Measurements from ENCODE around the gene IFNAR2.
A peak's percentile ranks its signal among the peaks of the same experiment; 100 is the strongest.
"Not testable (repeated sequence)": the region's sequence is repeated elsewhere in the genome, so short reads cannot be mapped to it uniquely, and the experiment has no call there.

The IFNAR2 gene

DNA sequence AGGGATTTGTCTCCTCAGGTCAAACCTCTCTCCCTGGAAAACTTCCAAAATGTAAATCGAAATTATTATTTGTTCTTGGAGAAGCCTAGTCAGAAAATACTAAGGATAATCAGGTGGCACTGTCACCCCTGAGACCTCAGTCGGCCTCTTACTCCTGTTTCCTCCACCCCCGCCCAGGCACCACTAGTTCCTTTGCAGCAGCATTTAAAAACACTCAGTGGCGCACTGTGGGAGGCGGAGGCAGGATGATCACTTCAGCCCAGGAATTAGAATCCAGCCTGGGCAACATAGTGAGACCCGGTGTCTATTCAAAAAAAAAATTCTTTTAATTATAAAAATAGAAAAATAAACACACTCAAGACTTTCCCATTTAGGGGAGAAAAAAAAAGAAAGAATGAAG, 18.0 kb upstream of the IFNAR2 start:
- H3K4me3 ChIP-seq (ENCODE audit: low read depth, low read length): no peak overlapping the region
- TF ChIP-seq, protein P1, sequence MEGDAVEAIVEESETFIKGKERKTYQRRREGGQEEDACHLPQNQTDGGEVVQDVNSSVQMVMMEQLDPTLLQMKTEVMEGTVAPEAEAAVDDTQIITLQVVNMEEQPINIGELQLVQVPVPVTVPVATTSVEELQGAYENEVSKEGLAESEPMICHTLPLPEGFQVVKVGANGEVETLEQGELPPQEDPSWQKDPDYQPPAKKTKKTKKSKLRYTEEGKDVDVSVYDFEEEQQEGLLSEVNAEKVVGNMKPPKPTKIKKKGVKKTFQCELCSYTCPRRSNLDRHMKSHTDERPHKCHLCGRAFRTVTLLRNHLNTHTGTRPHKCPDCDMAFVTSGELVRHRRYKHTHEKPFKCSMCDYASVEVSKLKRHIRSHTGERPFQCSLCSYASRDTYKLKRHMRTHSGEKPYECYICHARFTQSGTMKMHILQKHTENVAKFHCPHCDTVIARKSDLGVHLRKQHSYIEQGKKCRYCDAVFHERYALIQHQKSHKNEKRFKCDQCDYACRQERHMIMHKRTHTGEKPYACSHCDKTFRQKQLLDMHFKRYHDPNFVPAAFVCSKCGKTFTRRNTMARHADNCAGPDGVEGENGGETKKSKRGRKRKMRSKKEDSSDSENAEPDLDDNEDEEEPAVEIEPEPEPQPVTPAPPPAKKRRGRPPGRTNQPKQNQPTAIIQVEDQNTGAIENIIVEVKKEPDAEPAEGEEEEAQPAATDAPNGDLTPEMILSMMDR (IDR thresholded peaks at IDR 0.05; ENCODE audit: low read depth, low read length): no peak
- in situ Hi-C loops (cut with HindIII; ENCODE audit: low sequenced_read_pairs): no loop called here
- no peak for DNase-seq (ENCODE audit: low read depth, low spot score)

DNA sequence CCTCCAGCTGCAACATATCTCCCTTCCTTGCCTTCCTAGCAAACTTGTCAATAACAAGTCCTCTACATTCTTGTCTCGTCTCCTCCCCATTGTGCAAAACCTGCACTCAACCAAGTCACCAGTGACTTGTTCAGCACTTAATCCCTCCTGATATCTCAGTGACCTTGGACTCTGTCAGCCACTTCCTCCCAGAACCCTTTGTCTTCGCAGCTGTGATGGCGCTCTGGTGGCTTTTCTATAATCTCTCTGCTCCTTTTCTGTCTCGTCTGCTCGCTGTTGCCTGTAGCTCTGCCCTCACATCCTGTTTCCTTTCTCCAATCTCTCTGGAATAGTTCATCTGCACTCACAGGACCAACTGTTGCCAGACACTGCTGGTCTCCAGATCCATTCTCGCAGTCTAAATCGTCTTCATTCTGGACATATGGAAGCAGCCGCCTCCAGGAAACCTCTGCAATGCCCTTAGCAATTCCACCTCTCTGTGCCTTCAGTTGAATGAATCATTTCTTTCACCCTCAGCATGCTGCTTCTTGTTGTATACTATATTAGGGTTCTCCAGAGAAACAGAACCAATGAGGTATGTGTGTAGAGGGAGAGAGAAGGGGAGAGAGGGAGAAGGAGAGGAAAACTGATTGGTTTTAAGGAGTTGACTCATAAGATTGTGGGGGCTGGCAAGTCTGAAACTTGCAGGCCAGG, 17.4 kb upstream of the IFNAR2 start:
- in situ Hi-C loops (cut with HindIII; ENCODE audit: low sequenced_read_pairs): no loop called here
- TF ChIP-seq, protein P1 (IDR thresholded peaks at IDR 0.05; ENCODE audit: low read depth, low read length): no peak
- peak; percentile 6 for DNase-seq (ENCODE audit: low read depth, low spot score)
- H3K4me3 ChIP-seq (ENCODE audit: low read depth, low read length): no peak overlapping the region

DNA sequence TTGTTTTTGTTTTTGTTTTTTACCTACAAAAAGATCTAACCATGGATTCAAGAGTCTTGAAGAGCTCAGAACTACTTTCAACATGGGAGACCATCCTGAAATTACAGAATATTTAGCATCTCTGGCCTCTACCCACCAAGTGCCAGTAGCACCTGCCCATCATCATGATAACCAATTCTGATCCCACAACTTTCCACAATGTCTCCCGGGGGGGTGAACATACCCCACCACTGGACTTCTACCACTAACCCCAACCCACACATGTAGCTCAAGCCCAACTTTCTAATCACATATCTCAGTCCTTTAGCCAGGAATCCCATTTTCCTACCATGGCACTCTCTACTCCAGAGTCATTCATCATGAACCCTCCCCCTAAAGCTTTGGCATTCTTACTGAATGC, 15.7 kb upstream of the IFNAR2 start:
- H3K4me3 ChIP-seq (ENCODE audit: low read depth, low read length): no peak overlapping the region
- DNase-seq (ENCODE audit: low read depth, low spot score): no peak
- TF ChIP-seq, protein P1 (IDR thresholded peaks at IDR 0.05; ENCODE audit: low read depth, low read length): no peak
- in situ Hi-C loops (cut with HindIII; ENCODE audit: low sequenced_read_pairs): no loop called here

DNA sequence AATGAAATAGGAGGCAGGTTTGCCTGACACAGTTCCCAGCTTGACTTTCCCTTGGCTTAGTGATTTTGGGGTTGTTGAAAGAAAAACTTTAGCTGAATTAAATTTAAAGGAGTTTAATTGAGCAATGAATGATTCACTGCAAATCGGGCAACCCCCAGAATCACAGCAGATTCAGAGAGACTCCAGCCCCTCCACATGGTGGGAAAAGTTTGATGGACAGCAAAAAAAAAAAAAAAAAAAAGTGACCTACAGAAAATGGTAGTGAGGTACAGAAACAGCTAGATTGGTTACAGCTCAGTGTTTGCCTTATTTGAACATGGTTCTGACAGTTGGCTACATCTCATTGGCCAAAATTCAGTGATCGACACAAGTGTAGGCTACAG, 12.6 kb upstream of the IFNAR2 start:
- DNase-seq (ENCODE audit: low read depth, low spot score): no peak
- H3K4me3 ChIP-seq (ENCODE audit: low read depth, low read length): no peak overlapping the region
- in situ Hi-C loops (cut with HindIII; ENCODE audit: low sequenced_read_pairs): no loop called here
- TF ChIP-seq, protein P1 (IDR thresholded peaks at IDR 0.05; ENCODE audit: low read depth, low read length): no peak

DNA sequence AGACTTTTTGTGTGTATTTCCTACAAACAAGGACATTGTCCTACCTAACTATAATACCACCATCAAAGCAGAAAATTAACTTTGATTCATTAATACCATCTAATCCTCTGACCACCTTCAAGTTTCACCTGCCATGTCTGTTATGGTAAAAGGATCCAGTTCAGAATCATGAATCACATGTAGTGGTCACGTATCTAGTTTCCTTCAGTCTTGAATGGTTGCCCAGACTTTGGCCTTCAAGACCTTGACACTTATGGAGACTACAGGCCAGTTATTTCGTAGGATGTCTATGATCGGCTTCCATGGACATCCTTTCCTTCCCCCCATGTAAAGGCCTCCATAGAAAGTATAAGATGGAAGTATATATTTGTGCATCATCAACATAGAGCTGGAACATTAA, 10.4 kb upstream of the IFNAR2 start:
- H3K4me3 ChIP-seq (ENCODE audit: low read depth, low read length): no peak overlapping the region
- DNase-seq (ENCODE audit: low read depth, low spot score): no peak
- in situ Hi-C loops (cut with HindIII; ENCODE audit: low sequenced_read_pairs): no loop called here
- TF ChIP-seq, protein P1 (IDR thresholded peaks at IDR 0.05; ENCODE audit: low read depth, low read length): no peak

DNA sequence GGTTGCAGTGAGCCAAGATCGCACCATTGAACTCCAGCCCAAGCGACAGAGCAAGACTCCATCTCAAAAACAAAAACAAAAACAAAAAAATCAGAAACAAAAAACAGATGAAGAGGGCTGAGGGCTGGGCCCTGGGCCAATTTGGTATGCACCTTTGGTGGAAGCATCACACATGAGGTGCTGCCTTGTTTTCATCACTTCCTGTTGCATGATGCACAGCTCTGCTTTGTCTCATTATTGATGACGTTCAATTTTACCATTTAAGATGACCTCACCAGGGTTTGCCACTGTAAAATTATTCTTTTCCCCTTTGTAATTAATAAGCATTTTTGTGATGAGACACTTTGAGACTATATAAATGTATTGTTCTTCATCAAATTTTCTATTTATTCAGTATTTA, 9.8 kb upstream of the IFNAR2 start:
- no peak for DNase-seq (ENCODE audit: low read depth, low spot score)
- H3K4me3 ChIP-seq (ENCODE audit: low read depth, low read length): no peak overlapping the region
- TF ChIP-seq, protein P1 (IDR thresholded peaks at IDR 0.05; ENCODE audit: low read depth, low read length): no peak
- in situ Hi-C loops (cut with HindIII; ENCODE audit: low sequenced_read_pairs): no loop called here

DNA sequence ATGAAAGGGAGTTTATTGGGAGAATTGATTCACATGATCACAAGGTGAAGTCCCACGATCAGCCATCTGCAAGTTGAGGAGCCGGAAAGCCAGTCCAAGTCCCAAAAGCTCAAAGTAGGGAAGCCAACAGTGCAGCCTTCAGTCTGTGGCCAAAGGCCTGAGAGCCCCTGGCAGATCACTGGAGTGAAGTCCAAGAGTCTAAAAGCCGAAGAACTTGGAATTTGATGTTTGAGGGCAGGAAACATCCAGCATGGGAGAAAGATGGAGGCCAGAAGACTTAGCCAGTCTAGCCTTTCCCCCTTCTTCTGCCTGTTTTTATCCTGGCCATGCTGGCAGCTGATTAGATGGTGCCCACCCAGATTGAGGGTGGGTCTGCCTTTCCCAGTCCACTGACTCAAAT, 4.4 kb upstream of the IFNAR2 start:
- in situ Hi-C loops (cut with HindIII; ENCODE audit: low sequenced_read_pairs); DNase-seq (ENCODE audit: low read depth, low spot score); H3K4me3 ChIP-seq (ENCODE audit: low read depth, low read length): not testable (repeated sequence)
